Measurements from ENCODE around the gene GRM1. TPM values are rescaled to one million over a fixed set of nuclear protein-coding genes. Genes with fewer than 3 reads are reported as not detected.
A peak's percentile ranks its signal among the peaks of the same experiment; 100 is the strongest.

GRM1 gene
- total and polyA plus RNA-seq, 9 of the 15 experiments (the other 6 are each of a cell fraction or from before 2014, with no cell fraction given) = not detected

GRCh38 chr6:146289816-146290588, 261.1 kb downstream of the GRM1 start (continued):
- TF ChIP-seq CUX1 (CRISPR knock-in tag; IDR thresholded peaks at IDR 0.05) (0 out of 2 replicates have a peak, but pooled peaks have one; percentile 33), CEBPG (CRISPR knock-in tag; IDR thresholded peaks at IDR 0.05) (no peak), CEBPG (tag; conservative IDR thresholded peaks at IDR 0.05 in 1 of 2, IDR thresholded peaks at IDR 0.05 in 1 of 2) (no peak), ATF1 (CRISPR knock-in tag; IDR thresholded peaks at IDR 0.05) (no peak), ATF1 (tag; IDR thresholded peaks at IDR 0.05) (no peak), RBM22 (IDR thresholded peaks at IDR 0.05; ENCODE audit: low read depth, low read length, poor library complexity, severe bottlenecking) (no peak), MITF (IDR thresholded peaks at IDR 0.05) (0 out of 2 replicates have a peak, but pooled peaks have one; percentile 37), NFXL1 (CRISPR knock-in tag; IDR thresholded peaks at IDR 0.05) (peak; percentile 50; the same call in 1 of the 2 replicates), CHD7 (IDR thresholded peaks at IDR 0.05; ENCODE audit: low read depth, low read length) (no peak)
